Fibroblast of peridontal ligament (primary cell): ENCODE measurements around the gene NBEAL1.
"Not testable (repeated sequence)": the region's sequence is repeated elsewhere in the genome, so short reads cannot be mapped to it uniquely, and the experiment has no call there.

ENCODE experiments used
- DNase-seq: peaks from one replicate; pipeline ENCODE4 v3.0.0-alpha.2; 2010; ENCODE audit errors: extremely low read depth

Gene NBEAL1

DNA sequence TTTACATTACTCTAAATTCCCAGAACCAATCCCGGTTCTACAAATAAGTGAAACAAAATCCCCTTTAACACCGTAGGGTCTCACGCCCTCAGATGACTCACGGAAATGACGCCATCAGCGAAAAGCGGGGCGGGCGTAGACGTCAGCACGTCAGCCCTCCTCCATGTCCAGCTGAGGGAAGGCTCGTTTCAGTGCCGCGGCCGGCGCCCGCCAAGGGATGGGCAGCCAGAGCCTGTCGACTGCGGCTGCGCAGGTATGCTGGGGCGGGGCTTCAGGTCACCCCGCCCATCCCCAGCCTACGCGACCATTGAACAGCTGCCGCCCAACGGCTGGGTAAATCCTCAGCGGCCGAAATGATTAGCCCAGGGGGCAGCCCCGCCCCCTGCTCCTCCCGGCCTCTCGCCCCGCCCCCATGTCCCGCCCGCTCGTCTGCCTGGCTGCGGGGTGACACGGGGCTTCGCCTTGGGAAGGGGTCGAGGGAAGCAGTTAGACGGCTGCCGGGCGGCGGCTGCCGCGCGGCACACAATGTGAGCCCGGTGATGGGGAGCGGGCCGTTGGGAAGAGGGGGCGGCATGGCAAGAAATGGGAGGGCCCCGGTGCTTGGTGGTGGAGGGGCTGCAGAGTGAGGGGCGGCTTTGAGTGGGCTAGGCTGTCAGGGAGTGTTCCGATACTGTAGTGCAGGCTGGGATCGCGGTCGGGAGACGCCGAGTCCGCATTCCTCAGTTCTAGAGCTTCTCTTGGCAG, at the start of gene NBEAL1:
Gene NBEAL1, plus strand, starts transcription at position 420 of the 744 bp plus-strand sequence. CDS start 1,510 bp downstream, outside the sequence.
- peak; percentile 100 for DNase-seq

DNA sequence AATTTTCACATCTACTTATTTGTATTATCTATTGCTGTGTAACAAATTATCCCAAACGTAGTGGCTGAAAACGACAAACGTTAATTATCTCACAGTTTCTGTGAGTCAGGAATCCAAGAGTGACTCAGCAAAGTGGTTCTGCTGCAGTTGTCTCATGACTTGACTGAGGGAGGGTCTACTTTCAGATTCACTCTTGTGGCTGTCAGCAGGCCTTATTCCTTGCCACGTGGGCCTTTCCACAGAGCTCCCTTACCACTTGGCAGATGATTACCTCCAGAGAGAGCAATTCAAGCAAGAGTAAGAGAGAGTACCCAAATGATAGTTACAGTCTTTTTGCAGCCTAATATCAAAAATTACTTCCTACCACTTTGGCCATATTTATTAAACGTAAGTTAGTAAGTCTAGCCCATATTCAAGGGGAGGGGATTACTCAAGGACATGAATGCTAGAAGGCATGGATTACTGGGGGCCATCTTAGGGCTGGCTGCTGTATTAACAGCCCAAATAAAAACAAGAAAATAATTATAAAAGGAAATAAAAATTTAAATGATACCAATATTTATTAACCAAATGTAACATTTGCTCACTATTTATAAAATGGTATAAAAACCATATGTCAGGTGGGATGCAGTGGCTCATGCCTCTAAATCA, 48.7 kb upstream of the NBEAL1 start:
- DNase-seq, result peak; percentile 88

DNA sequence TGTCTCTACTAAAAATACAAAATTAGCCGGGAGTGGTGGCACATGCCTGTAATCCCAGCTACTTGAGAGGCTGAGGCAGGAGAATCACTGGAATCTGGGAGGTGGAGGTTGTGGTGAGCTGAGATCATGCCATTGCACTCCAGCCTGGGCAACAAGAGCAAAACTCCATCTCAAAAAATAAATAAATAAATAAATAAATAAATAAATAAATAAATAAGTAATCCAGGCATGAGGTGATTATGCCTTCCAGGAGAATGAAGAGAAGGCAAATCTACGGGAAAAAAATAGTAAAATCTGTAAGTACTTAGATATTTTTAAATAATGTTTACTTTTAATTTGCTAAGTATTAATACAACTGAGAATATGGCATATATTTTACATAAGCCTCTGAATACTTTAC, 45.3 kb upstream of the NBEAL1 start:
- DNase-seq, result not testable (repeated sequence)

DNA sequence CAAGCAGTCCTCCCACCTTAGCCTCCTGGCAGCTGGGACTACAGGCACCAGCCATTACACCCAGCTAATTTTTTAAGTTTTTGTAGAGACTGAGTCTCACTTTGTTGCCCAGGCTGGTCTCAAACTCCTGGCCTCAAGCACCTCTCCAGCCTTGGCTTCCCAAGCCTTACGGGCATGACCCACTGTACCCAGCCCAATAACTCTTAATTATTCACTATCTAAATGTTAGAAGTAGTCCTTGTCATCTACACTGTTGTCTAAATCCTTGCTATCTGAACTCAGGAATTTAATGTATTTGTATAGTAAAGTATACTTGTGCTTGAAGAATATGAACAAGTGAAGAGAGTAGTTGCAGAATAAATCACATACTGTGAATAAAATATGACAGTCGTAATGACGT, 37.9 kb upstream of the NBEAL1 start:
- DNase-seq, result no peak

DNA sequence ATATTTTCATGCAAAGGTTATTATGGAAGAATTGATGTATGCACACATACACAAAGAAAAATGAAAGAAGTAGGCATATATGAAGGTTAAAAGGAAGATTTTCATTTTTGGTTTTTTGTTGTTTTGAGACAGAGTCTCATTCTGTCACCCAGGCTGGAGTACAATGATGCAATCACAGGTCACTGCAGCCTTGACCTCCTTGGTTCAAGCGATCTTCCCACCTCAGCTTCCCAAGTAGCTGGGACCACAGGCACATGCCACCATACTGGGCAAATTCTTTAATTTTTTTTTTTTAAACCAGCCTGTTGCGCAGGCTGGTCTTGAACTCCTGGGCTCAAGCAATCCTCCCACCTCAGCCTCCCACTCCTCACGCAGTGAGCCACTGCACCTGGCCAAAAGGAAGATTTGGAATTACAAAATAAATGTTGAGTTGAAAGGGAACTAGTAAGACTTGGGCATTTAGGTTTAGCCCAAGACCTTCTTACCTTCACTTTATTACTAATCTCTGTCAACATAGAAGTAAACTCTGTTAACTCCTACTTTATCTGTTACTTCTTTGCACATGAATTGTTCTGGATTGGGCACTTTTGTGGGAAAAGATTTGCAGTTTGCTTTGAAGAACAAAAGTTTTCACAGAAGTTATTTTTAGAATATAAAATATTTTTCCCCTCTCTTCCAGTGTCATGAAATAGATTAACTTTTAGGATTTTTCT, 31.7 kb upstream of the NBEAL1 start:
- DNase-seq, result no peak

DNA sequence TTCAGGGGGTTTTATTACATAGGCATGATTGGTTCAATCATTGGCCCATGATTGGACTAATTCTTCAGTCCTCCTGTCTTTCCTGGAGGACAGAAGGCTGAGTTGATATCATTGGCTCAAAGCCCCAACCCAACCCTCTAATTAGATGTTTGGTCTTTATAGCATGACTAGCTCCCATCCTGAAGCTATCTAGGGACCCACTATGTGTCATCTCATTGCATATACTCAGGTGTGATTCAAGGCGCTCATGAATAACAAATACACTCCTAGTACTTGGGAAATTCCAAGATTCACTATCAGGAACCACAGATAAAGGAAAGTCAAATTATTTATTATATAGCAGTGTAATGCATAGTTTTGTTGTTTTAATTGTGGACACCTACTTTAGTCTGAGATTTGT, 24.9 kb upstream of the NBEAL1 start:
- no peak for DNase-seq

DNA sequence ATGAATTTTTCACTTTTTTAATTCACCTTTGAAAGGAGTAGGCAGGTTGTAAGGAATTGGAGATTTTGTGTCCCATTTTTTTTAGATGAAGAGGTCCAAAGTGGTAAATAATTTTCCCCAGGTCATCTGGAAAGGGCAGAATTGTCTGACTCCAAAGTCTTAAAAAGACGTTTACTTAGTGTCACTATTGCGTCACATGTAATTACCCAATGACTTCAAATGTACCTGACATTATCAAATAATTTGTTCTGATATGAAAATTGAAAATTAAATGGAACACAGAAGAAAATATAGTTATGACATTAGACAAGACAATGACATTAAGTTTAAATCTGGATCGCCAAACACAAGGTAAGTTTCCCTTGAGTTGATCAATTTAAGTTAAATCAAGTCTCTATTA, 24.2 kb upstream of the NBEAL1 start:
- no peak for DNase-seq

DNA sequence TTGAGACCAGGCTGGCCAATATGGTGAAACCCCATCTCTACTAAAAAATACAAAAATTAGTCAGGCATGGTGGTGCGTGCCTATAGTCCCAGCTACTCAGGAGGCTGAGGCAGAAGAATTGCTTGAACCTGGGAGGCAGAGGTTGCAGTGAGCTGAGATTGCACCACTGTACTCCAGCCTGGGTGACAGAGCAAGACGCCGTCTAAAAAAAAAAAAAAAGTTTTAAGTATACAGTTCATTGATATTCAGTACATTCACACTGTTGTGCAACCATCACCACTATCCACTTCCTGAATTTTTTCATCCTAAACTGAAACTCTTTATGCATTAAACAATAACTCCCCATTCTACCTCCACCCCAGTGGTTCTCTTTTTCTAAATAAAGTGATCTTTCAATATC, 17.6 kb upstream of the NBEAL1 start:
- peak; percentile 42 for DNase-seq

DNA sequence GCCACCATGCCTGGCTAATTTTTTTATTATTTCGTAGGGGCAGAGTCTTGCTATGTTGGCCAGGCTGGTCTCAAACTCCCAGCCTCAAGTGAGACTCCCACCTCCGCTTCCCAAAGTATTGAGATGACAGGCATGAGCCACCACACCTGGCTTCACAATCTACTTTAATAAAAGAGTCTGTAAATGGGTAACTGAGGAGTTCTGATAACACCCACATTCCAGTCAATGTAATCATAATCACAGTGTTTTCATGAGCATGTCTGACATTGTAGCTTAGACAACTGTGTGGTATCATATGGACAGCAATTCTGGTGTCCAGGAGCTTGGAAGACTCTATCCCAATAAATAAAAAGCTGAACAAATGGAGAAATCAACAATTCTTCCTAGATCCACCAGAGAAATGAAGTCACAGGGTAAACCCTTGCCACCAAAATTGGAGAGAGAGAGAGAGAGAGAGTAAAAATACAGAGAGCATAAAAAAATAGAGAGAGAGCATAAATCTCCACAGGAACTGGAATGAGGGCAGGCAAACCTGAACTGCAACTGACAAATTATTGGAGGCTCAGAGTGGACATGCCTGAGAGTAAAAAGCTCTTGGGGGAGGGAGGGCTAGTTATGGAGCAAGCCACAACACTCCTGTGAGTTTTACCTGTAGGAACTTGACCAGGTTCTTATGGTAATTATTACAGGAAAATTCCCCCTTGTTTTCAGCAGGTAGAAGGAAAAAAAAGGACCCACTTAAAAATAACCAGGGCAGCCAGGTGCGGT, 12.4 kb upstream of the NBEAL1 start:
- DNase-seq, result no peak

DNA sequence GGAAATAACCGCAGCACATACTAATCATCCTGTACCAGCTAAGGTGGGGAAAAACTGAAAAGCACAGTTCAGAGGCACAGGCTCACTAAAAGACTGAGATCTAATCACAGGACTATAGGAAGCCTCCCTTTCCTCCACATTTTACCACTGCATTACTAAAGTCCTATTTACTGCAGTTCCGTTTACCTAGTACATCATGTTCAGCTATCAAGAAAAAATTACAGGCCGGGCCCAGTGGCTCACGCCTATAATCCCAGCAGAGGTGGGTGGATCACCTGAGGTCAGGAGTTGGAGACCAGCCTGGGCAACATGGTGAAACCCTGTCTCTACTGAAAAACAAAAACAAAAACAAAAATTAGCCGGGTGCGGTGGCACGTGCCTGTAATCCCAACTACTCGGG, 11.0 kb upstream of the NBEAL1 start:
- DNase-seq, result no peak

DNA sequence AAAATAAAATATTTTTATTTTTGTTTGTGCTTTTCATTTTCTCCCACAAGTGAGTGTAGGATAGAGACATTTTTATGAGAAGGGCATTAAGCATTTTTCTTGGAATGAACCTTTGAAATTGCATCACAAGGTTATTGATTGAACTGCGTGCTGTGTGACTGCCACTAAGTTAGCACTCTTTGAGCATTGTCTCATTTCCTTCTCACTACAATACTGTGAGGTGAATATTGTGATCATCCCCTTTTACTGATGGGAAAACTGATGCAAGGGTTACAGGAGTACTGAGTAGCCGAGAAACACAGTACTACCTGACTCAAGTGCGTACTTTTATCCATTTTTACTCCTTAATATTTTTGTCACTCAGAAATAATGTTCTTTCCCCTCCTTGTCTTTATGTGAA, 2.0 kb downstream of the NBEAL1 start:
- no peak for DNase-seq

DNA sequence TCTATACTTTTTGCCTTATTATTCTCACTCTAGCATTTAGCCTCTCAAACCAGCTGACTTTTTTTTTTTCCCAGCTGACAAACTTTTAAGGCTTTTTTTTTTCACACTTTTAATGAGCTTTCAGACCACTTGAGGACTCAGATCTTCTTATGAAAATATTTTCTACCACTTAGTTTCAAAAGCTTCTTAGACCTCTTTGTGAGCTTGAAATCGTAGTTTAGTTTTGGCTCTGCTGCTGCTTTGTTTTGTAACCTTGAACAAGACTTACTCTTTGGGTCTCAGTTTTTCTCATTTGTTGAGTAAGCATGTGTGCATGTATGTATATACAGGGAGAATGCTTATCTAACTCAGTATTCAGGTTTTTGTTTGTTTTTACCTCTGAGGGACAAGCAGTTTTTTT, 3.5 kb downstream of the NBEAL1 start:
- DNase-seq, result peak; percentile 54

DNA sequence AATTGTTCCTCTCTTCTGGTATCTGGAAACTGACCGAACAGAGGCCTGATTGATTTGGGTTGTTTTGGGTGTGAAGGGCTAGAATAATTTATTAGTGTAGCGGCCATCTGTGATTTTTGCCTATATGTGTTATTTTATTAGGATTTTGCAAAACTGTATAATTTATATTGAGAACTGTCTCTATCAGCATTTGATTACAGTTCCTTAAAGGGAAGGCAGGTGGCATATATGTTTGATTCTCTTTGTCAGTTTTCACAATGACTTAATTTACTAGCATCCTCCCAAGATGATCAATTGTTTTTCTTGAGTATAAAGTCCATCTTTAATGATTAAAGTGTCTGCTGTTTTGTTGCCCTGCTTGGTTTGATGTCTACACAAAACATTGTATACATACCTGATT, 4.5 kb downstream of the NBEAL1 start:
- no peak for DNase-seq

DNA sequence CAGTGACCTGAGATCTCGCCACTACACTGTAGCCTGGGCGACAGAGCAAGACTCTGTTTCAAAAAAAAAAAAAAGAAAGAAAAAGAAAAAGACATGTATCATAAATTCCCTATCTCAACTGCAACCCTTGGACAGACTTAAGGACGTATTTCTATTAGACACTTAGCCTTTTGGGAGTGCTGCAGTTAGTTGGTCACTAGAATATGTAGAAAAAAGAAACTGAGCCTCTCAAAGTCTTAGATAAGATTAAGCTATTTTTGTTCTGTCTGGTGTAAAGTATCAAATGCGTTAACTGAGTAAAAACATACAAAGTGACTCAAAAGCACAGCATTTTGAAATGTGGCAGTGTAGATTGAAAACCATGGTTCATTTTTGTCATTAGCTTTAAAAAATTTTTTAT, 7.3 kb downstream of the NBEAL1 start:
- DNase-seq, result no peak

DNA sequence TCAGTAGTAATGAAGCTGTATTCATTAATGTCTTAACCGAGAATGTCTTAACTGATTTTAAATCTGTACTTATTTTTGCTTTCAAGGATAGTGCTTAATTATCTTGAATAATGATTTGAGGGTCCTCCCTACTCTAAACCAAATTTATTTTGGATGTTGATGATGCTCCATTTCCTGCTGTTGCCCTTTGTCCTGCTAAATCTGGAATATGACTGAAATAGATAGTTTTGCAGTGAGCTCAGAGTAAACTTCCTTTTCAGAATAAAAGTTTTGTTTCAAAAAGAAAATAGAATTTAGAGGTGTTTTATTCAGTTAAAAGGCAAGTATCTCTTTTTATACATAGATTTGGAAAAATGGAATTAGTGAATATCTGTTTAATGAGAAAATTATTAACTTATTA, 8.1 kb downstream of the NBEAL1 start:
- DNase-seq, result peak; percentile 41

DNA sequence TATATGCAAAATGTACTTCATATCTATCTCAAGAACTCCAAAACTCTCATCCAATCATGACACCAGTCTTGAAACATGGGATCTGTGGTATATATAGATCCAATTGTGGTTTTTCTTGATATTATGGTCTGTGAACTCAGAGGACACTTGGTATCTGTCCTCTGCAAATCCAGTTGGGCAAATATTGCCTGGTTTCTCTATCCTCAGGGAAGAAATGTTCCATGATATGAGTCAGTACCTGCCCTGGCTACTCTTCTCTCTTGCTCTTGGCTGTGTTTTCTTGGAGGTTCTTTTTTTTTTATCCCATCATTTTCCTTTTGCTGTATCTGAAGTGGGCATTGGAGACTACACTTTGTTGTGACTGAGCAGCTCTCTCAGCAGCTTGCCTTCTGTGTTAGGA, 10.9 kb downstream of the NBEAL1 start:
- DNase-seq, result no peak

DNA sequence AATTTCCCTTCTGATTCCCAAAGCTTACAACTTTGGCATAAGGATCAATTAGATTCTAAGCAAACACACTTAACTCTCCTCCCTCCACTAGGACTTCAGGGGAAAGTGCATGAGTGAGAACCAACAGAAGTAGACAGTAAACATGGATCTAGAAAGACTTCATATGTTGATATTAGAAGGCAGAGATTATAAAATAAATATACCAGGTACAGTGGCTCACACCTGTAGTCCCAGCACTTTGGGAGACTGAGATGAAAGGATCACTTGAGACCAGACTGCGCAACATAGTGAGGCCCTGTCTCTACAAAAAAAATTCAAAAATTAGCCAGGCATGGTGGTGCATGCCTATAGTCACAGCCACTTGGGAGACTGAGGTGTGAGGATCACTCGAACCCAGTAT, 15.9 kb downstream of the NBEAL1 start:
- no peak for DNase-seq

DNA sequence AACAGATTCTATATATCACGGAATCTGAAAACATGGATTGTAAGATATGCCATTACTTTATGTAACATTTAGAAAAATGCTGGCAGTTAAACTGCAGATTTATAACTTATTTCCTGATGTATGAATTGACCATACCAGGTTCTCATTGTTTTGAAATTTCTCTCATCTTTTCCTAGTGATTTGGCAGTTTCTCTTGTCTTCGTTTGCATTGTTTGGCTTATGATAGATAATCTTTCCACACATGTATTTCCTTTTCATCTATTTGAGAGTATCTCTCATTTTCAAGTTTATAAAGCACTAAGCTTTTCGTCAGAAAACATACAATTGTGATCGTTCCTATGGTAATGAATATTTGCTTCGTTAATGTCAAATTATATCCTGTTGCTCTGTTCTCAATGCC, 16.3 kb downstream of the NBEAL1 start:
- DNase-seq, result no peak

DNA sequence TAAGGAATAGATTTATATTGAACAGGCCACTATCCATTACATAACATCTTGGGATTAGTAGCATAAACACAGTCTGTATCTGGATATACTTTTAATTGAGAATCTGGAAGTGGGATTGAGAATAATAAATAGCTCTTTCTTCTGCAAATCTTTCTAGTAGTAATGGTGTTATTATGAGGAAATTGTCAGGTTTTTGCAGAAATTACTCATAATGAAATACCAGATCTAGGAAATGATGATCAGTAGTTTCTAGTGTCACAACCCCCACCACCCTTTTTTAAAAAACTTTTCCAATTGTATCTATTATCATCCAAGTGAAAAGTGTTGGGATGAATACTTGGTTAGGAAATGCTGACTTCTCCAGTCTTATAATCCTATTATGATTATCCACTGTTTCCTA, 18.7 kb downstream of the NBEAL1 start:
- no peak for DNase-seq

DNA sequence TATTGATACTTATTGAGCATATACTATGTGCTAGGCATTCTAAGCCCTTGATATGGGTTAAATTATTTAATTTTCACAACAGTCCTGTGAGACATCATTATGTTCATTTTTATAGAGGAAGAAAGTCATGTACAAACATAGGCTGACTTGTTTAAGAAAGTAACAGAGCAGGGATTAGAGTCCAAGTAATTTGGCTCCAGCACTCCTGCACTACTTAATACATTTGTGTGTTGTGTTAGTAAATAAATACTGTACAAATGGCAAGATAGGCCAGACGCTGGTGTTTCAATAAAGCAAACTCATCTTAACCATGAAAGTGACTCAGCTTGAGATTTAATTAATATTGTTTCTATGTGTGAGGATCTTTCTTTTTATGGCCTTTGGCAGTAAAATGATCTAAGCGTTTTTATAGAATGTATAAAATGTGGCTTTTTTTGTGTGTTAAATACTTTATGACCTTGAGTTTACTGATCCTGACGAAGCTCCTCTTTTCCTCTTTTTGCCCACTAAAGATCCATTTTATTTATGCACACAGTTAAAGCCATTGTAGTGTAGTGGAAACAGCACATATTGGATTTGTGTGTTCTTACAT, 21.3 kb downstream of the NBEAL1 start:
- DNase-seq, result no peak

DNA sequence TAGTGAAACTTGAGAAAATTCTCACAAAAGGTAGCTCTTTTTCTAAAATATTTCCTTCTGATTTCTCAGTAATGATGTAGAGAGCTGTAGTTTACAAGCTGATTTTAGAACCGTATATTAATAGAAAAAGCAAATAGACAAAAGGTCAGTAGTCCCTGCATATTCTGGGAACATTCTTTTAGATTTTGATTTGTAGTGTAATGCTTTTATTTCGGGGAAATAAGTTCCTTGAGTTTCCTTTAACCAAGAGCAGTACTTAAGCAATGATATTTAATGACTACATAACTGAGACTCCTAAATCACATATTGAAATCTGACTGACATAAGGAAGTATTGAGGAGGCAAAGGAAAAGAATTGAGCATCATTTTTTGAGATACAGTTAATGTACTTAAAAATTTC, 22.4 kb downstream of the NBEAL1 start:
- DNase-seq, result no peak

DNA sequence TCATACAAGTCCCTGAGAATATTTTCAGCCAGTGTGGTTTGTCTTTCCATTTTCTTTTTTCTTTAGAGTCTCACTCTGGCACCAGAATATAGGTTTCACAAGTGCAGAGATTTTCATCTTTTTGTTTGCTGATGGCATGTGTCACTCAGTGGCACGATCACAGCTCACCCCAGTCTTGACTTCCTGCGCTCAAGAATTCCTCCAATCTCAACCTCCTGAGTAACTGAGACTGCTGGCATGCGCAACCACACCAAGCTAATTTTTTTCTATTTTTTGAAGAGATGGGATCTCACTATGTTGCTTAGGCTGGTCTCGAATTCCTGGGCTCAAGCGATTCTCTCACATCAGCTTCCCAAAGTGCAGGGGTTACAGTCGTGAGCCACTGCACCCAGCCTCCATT, 23.9 kb downstream of the NBEAL1 start:
- DNase-seq, result no peak
